GM12878 (cell line): ENCODE data around the gene MBD5. TPM values are rescaled to one million over a fixed set of nuclear protein-coding genes. Genes with fewer than 3 reads are reported as not detected.

ENCODE experiments used
- ATAC-seq: fragments of 200-7000 bp; cut with Tn5 transposase; 3 replicates; pipeline ENCODE4 v1.9.1; 2020; ENCODE audit warnings: mild to moderate bottlenecking, moderate library complexity
- BruUV-seq: library from RNA; stranded (reverse); fragments of 400-500 nt; replicated peaks from 2 replicates; lab custom pipeline; 2021; lab: Mats Ljungman, UMichigan
- CTCF ChIA-PET: fragments of 300-600 bp; sonication (Branson Sonifier 250); formaldehyde crosslinking; extraction: SDS; loops from one replicate; lab custom pipeline; 2021; ENCODE audit warnings: inconsistent platforms; lab: Yijun Ruan, JAX
- POLR2A ChIA-PET: fragments of 350-600 bp; formaldehyde crosslinking; extraction: SDS; loops from one replicate; lab custom pipeline; 2021; ENCODE audit warnings: inconsistent platforms; lab: Charles Lee
- RAD21 ChIA-PET: fragments of 300-600 bp; sonication (Branson Sonifier 250); formaldehyde crosslinking; loops from one replicate; lab custom pipeline; 2023; ENCODE audit warnings: antibody characterized with exemption; ENCODE audit not compliant: unreplicated experiment; lab: Charles Lee
- SMC1A ChIA-PET: fragments of 300-600 bp; sonication (Branson Sonifier 250); formaldehyde crosslinking; loops from one replicate; lab custom pipeline; 2023; ENCODE audit not compliant: unreplicated experiment, uncharacterized antibody; lab: Charles Lee
- DNase-seq: peaks from one replicate; pipeline ENCODE4 v3.0.0-alpha.2; 2011; ENCODE audit warnings: low read depth, low spot score
- FAIRE-seq: peaks from 3 replicates; lab custom pipeline; 2011; peaks lifted over from hg19 to GRCh38; lab: Jason Lieb, UNC
- H2AFZ ChIP-seq: 2 replicates; pipeline ENCODE4 v1.6.0; 2011; ENCODE audit warnings: low read depth, low read length, control low read depth; ENCODE audit not compliant: control insufficient read depth
- H3K27ac ChIP-seq: 2 replicates; pipeline ENCODE4 v1.5.1; 2011; ENCODE audit warnings: control low read depth; ENCODE audit not compliant: control insufficient read depth, insufficient read depth
- H3K27me3 ChIP-seq, 2 experiments: replicated peaks in 1 of 2; 2 replicates each; pipeline versions ENCODE4 v1.6.0 to v1.6.1; 2011; ENCODE audit warnings: low read length in 1 of 2; ENCODE audit not compliant: control insufficient read depth in 2 of 2, insufficient read depth in 2 of 2
- H3K36me3 ChIP-seq, 2 experiments: 2 replicates each; pipeline ENCODE4 v1.5.1; 2011; ENCODE audit warnings: low read length in 1 of 2; ENCODE audit not compliant: control insufficient read depth in 2 of 2, insufficient read depth in 2 of 2
- H3K4me1 ChIP-seq: 2 replicates; pipeline ENCODE4 v1.6.1; 2011; ENCODE audit warnings: mild to moderate bottlenecking, low read length, moderate library complexity, mixed read lengths; ENCODE audit not compliant: control insufficient read depth, insufficient read depth
- H3K4me2 ChIP-seq: 2 replicates; pipeline ENCODE4 v1.6.0; 2011; ENCODE audit warnings: control low read depth; ENCODE audit not compliant: control insufficient read depth, insufficient read depth
- H3K4me3 ChIP-seq: fragments of 200-600 bp; sonication (generic); 2 replicates; pipeline ENCODE4 v1.5.1; 2016
- H3K79me2 ChIP-seq: 2 replicates; pipeline ENCODE4 v1.6.0; 2011; ENCODE audit warnings: low read length; ENCODE audit not compliant: control insufficient read depth, insufficient read depth
- H3K9ac ChIP-seq: 2 replicates; pipeline ENCODE4 v1.8.0; 2011; ENCODE audit warnings: low read length, control low read depth, mixed read lengths; ENCODE audit not compliant: control insufficient read depth, insufficient read depth
- H3K9me3 ChIP-seq: replicated peaks from 3 replicates; pipeline ENCODE4 v1.5.1; 2011; ENCODE audit warnings: mild to moderate bottlenecking, low read length; ENCODE audit not compliant: control insufficient read depth, insufficient read depth
- H4K20me1 ChIP-seq: 2 replicates; pipeline ENCODE4 v1.6.0; 2011; ENCODE audit not compliant: control insufficient read depth, insufficient read depth
- ESRRA ChIP-seq: IDR thresholded peaks from 2 replicates; pipeline ENCODE4 v1.6.1; 2012; ENCODE audit warnings: mild to moderate bottlenecking, low read length, improper control_type of control experiment
- IKZF1 ChIP-seq: fragments of 450-650 bp; conservative IDR thresholded peaks from 2 replicates; pipeline ENCODE4 v1.6.1; 2017; ENCODE audit warnings: antibody characterized with exemption, mild to moderate bottlenecking
- NRF1 ChIP-seq: conservative IDR thresholded peaks from 2 replicates; pipeline ENCODE4 v1.6.1; 2011; ENCODE audit warnings: mild to moderate bottlenecking, low read depth, low read length, improper control_type of control experiment
- PAX8 ChIP-seq: fragments of 450-650 bp; IDR thresholded peaks from 2 replicates; pipeline ENCODE4 v1.6.1; 2017; ENCODE audit warnings: mild to moderate bottlenecking, moderate library complexity
- RELA ChIP-seq: fragments of 450-650 bp; IDR thresholded peaks from 2 replicates; pipeline ENCODE4 v1.8.0; 2014; ENCODE audit warnings: borderline replicate concordance; ENCODE audit not compliant: partially characterized antibody
- WGBS: methylation state at CpG from one replicate; pipeline ENCODE4 v1.1.6; 2016; ENCODE audit warnings: low lambda C conversion rate; ENCODE audit not compliant: insufficient replicate concordance, insufficient coverage; ENCODE audit errors: missing lambda C conversion rate; 5-methylcytosine and 5-hydroxymethylcytosine counted together
- in situ Hi-C: fragments of 300-500 bp; cut with MboI; formaldehyde crosslinking; loops from 9 replicates; pipeline ENCODE4 v1.14.3; 2018; ENCODE audit warnings: mixed read lengths
- intact Hi-C: fragments of 100-400 bp; cut with micrococcal nuclease; formaldehyde crosslinking; loops from one replicate; pipeline ENCODE4 v1.14.2; 2022; ENCODE audit not compliant: unreplicated experiment
- polyA plus RNA-seq, 11 experiments: library from polyadenylated mRNA; depleted of rRNA in 4 of 11; unstranded in 6 of 11; stranded (reverse) in 5 of 11; fragments of >200 nt; fragmentation: Nextera tagmentation in 4 of 11; fragmentation: Illumina TruSeq in 1 of 11; extraction: Ambion mirVana in 4 of 11; extraction: Trizol in 1 of 11; gene quantifications; 1 replicate in 1 of 11; 2 replicates in 10 of 11; pipeline versions ENCODE4 v1.2.1 to v1.2.3, GENCODE V29; 2011 to 2016; ENCODE audit warnings: inconsistent platforms in 2 of 11, missing spikeins in 2 of 11, low read depth in 1 of 11
- total RNA-seq, 4 experiments: library from RNA; depleted of rRNA in 3 of 4; stranded (reverse); fragments of >200 nt in 3 of 4; fragmentation: Illumina TruSeq in 1 of 4; extraction: Trizol in 1 of 4; gene quantifications; 2 replicates each; pipeline versions ENCODE4 v1.2.1 to v1.2.3, GENCODE V29; 2013 to 2021
- TF ChIP-seq, protein P1 (sequence below): IDR thresholded peaks from 2 replicates; pipeline ENCODE4 v1.6.1; 2012; ENCODE audit warnings: improper control_type of control experiment, low read depth, low read length; ENCODE audit not compliant: insufficient replicate concordance

Gene MBD5
- total and polyA plus RNA-seq, 10 of the 15 experiments (the other 5 are each of a cell fraction or from before 2014, with no cell fraction given): 7.4 to 58.0 (median 21.2) TPM

DNA sequence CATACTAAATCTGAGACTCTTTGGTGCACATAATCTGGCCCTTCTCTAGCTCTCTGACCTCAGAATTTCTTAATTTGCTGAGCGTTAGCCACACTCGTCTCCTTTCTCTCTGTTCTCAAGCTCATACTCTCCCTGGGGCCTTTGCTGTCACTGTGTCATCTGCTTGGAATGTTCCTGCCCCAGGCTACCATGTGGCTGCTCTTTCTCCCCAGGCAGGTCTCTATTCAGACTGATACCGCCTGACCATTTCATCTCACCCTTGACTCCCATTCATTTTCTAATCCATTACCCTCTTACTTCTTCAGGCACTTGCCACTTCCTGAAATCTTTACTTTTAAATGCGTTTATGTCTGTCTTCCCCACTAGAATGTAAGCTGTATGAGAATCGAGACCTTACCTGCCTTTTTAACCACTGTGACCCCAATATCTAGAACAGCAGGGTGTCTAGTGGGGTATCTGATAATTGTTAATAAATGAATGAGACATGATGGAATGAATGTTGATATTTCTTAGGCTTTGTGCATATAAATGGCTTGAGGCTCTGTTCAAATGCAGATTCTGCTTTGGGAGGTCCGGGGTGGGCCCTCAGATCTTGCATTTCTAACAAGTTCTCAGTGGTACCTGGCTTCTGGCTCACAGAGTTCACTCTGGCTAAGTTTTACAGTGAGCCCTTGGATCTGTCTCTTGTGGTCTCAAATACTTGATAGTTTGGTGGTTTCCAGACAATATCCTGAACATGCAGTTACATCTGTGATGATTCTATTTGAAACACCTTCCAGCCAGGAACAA is 533.8 kb downstream of the MBD5 start:
- ChIA-PET POLR2A (no interaction called here), SMC1A (interaction anchor here (0.5 to 1.1 kb wide), 3 partner anchors 17 to 641 kb away, joined by 3 read pairs; no protein-coding TSS in a partner anchor), RAD21 (interaction anchor here (0.5 kb wide), 1 partner anchor 214 kb away, joined by 3 read pairs; no protein-coding TSS in a partner anchor), CTCF (no interaction called here)
- Histone ChIP-seq H4K20me1 (no peaks in the 10 kb centered on the region), H3K27ac (no peak overlapping the region), H3K27me3 (no peaks in the 10 kb centered on the region), H2AFZ (no peak overlapping the region), H3K4me3 (no peak overlapping the region), H3K79me2 (no peaks in the 10 kb centered on the region), H3K36me3 (no peaks in the 10 kb centered on the region), H3K4me1 (no peaks in the 10 kb centered on the region; the same call in 1 of the 2 replicates), H3K9ac (no peak overlapping the region), H3K9me3 (no peaks in the 10 kb centered on the region; the same call in 1 of the 3 replicates), H3K4me2 (no peak overlapping the region)
- BruUV-seq: no TSS peak
- 71% methylated on average over 6 of the region's 6 CpGs for WGBS
- in situ Hi-C loops (no loop called here), intact Hi-C loops (no loop called here)
- FAIRE-seq (no peak), ATAC-seq (no peak), DNase-seq (no peak)
- TF ChIP-seq ESRRA (no peak), IKZF1 (no peak), RELA (no peak), PAX8 (no peak), NRF1 (no peak)

DNA sequence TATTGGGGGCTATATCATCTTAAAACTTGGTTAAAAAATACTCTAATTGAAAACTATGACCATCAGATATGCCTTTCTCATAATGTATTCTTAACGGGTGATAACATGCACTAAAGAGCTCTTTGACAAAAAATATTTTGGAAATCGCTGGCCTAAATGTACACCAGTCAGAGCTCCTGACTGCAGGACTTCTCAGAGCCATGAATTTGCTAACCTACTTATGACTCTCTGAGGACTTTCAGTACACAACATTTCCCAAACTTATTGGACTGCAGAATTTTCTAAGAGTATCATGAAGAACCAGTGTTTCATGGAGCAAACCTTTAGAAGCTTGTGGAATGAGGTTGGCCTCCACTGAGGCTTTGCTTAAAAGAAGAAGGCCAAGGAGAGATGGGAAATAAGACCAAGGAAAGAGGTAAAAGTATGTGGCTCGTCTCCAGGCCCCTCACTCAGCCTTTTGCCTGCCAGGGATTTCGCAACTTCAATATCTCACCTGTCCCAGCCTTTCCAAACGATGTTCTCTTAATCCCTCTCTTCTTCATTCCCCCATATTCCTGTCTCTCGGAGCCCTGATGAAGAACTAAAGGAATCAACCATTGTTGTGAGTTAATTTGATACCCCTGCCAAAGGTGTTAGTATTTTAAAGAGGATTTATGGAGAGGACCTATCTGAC is 534.9 kb downstream of the MBD5 start:
- H3K27me3 ChIP-seq: no peaks in the 10 kb centered on the region
- RAD21 ChIA-PET: no interaction called here
- no peaks in the 10 kb centered on the region for H4K20me1 ChIP-seq
- H3K79me2 ChIP-seq: no peaks in the 10 kb centered on the region
- no peak overlapping the region for H3K4me2 ChIP-seq
- FAIRE-seq: no peak
- CTCF ChIA-PET: no interaction called here
- ATAC-seq: no peak
- no peak overlapping the region for H3K9ac ChIP-seq
- no peaks in the 10 kb centered on the region; the same call in 1 of the 2 replicates for H3K4me1 ChIP-seq
- in situ Hi-C loops: no loop called here
- H3K27ac ChIP-seq: no peak overlapping the region
- intact Hi-C loops: no loop called here
- H2AFZ ChIP-seq: no peak overlapping the region
- WGBS: 87% methylated on average over 6 of the region's 6 CpGs
- SMC1A ChIA-PET: interaction anchor here (1.1 kb wide), 1 partner anchor 18 kb away, joined by 3 read pairs; no protein-coding TSS in a partner anchor
- no peak for DNase-seq
- no peak overlapping the region for H3K4me3 ChIP-seq
- no TSS peak for BruUV-seq
- H3K9me3 ChIP-seq: no peaks in the 10 kb centered on the region; the same call in 1 of the 3 replicates
- POLR2A ChIA-PET: no interaction called here
- H3K36me3 ChIP-seq: no peaks in the 10 kb centered on the region
- TF ChIP-seq, protein P1, sequence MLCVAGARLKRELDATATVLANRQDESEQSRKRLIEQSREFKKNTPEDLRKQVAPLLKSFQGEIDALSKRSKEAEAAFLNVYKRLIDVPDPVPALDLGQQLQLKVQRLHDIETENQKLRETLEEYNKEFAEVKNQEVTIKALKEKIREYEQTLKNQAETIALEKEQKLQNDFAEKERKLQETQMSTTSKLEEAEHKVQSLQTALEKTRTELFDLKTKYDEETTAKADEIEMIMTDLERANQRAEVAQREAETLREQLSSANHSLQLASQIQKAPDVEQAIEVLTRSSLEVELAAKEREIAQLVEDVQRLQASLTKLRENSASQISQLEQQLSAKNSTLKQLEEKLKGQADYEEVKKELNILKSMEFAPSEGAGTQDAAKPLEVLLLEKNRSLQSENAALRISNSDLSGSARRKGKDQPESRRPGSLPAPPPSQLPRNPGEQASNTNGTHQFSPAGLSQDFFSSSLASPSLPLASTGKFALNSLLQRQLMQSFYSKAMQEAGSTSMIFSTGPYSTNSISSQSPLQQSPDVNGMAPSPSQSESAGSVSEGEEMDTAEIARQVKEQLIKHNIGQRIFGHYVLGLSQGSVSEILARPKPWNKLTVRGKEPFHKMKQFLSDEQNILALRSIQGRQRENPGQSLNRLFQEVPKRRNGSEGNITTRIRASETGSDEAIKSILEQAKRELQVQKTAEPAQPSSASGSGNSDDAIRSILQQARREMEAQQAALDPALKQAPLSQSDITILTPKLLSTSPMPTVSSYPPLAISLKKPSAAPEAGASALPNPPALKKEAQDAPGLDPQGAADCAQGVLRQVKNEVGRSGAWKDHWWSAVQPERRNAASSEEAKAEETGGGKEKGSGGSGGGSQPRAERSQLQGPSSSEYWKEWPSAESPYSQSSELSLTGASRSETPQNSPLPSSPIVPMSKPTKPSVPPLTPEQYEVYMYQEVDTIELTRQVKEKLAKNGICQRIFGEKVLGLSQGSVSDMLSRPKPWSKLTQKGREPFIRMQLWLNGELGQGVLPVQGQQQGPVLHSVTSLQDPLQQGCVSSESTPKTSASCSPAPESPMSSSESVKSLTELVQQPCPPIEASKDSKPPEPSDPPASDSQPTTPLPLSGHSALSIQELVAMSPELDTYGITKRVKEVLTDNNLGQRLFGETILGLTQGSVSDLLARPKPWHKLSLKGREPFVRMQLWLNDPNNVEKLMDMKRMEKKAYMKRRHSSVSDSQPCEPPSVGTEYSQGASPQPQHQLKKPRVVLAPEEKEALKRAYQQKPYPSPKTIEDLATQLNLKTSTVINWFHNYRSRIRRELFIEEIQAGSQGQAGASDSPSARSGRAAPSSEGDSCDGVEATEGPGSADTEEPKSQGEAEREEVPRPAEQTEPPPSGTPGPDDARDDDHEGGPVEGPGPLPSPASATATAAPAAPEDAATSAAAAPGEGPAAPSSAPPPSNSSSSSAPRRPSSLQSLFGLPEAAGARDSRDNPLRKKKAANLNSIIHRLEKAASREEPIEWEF: no peak
- TF ChIP-seq ESRRA: no peak
